Upper lobe of left lung (tissue), 6 donors: ENCODE data around the gene SCGB1C1. TPM values are rescaled to one million over a fixed set of nuclear protein-coding genes. Genes with fewer than 3 reads are reported as not detected.

ENCODE experiments used
- ATAC-seq, 2 donors: fragments of 200-7000 bp; cut with Tn5 transposase; one replicate each; pipeline ENCODE4 v1.9.1; 2022; ENCODE audit warnings: mild to moderate bottlenecking in 2 of 2, moderate library complexity in 2 of 2; ENCODE audit not compliant: low FRiP score in 2 of 2
- DNase-seq, 2 donors: peaks; one replicate each; pipeline ENCODE4 v3.0.0-alpha.2; 2019 to 2020
- H3K27ac ChIP-seq, 4 donors: fragments of 200-600 bp; sonication (generic); one replicate each; pipeline ENCODE4 v1.5.1; 2016 to 2019
- H3K27me3 ChIP-seq, 4 donors: fragments of 200-600 bp; sonication (generic); one replicate each; pipeline ENCODE4 v1.5.1; 2017 to 2019
- H3K36me3 ChIP-seq, 4 donors: fragments of 200-600 bp; sonication (generic); one replicate each; pipeline ENCODE4 v1.5.1; 2016 to 2019
- H3K4me1 ChIP-seq, 4 donors: fragments of 200-600 bp; sonication (generic); one replicate each; pipeline ENCODE4 v1.5.1; 2018 to 2019
- H3K4me3 ChIP-seq, 4 donors: fragments of 200-600 bp; sonication (generic); one replicate each; pipeline ENCODE4 v1.5.1; 2017 to 2019; ENCODE audit warnings: mild to moderate bottlenecking in 2 of 4, moderate library complexity in 1 of 4
- H3K9me3 ChIP-seq, 4 donors: fragments of 200-600 bp; sonication (generic); one replicate each; pipeline ENCODE4 v1.5.1; 2018 to 2019
- CTCF ChIP-seq, 6 experiments: fragments of 450-650 bp in 4 of 6; fragments of 200-600 bp in 2 of 6; sonication (generic) in 2 of 6; IDR thresholded peaks; one replicate each; pipeline ENCODE4 v1.5.1; 2016 to 2019; ENCODE audit warnings: antibody characterized with exemption in 6 of 6
- EP300 ChIP-seq, 4 donors: sonication (generic); formaldehyde crosslinking; IDR thresholded peaks; one replicate each; pipeline ENCODE4 v1.5.1; 2017; ENCODE audit warnings: antibody characterized with exemption in 4 of 4, control low read depth in 2 of 4
- POLR2A ChIP-seq, 4 donors: fragments of 450-650 bp; IDR thresholded peaks; one replicate each; pipeline ENCODE4 v1.5.1; 2016 to 2017; ENCODE audit warnings: antibody characterized with exemption in 4 of 4, mild to moderate bottlenecking in 2 of 4
- POLR2AphosphoS5 ChIP-seq, 2 donors: sonication (generic); formaldehyde crosslinking; IDR thresholded peaks; one replicate each; pipeline ENCODE4 v1.5.1; 2017; ENCODE audit warnings: antibody characterized with exemption in 2 of 2
- WGBS, 2 donors: methylation state at CpG; one replicate each; pipeline ENCODE4 v1.1.5; 2017 to 2018; 5-methylcytosine and 5-hydroxymethylcytosine counted together
- total RNA-seq, 6 donors: library from RNA; depleted of rRNA in 4 of 6; stranded (reverse); fragments of >200 nt in 4 of 6; gene quantifications; one replicate each; pipeline versions ENCODE4 v1.1.0 to v1.2.1, GENCODE V29; 2016 to 2021
- donor health status: DM: no; HTN: no; CAD: no; lungs with moderate emphysema.
- donor health status: DM: no; HTN: yes; CAD: no; lungs with severe emphysema.

Gene SCGB1C1
- total RNA-seq, 6 donors from 2014 or later, result not detected

GRCh38 chr11:203945-204586 lies 11.2 kb downstream of the SCGB1C1 start:
- Histone ChIP-seq H3K27me3 (no peaks in the 10 kb centered on the region), H3K27ac (no peak overlapping the region), H3K4me3 (no peak overlapping the region), H3K4me1 (peaks cover 19 to 40% (median 25%) of the 10 kb centered on the region in 4 donors), H3K9me3 (no peaks in the 10 kb centered on the region), H3K36me3 (peaks cover 0 to 50% (median 32%) of the 10 kb centered on the region in 4 donors)
- ATAC-seq (no peak), DNase-seq (no peak)
- TF ChIP-seq POLR2A (IDR thresholded peaks at IDR 0.05) (no peak), EP300 (IDR thresholded peaks at IDR 0.05) (no peak), CTCF (IDR thresholded peaks at IDR 0.05) (no peak), POLR2AphosphoS5 (IDR thresholded peaks at IDR 0.05) (no peak)
- WGBS, 2 donors, result 92 to 94% methylated on average over 4 of the region's 4 CpGs

DNA sequence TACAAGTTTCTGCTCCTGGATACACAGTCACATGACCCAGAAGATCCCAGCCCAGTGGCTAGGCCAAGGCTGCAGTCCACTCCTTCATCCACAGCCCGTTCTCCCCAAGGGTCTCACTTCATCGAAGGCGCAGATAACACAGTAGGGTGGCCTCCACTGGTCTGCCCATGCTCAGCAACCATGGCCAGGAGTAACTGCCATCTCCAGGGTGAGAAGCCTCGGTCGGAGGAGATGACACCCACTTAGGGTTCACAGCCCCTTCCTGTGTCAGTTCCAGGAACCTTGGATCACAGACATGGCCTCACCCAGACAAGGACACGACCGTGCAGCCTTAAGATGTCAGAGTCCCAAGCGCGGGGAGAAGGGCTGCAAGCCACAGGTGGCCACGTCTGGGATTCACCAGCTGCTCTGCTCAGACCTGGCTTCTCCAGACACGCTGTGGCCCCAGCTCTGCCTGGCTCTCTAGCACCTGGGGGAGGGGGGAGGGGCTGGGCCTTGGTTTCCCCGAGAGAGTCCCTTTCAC lies 11.8 kb downstream of the SCGB1C1 start:
- no peak for TF ChIP-seq CTCF (IDR thresholded peaks at IDR 0.05)
- WGBS, 2 donors, result 97% methylated on average over 3 to 12 of the region's 12 CpGs
- H3K27me3 ChIP-seq, result no peaks in the 10 kb centered on the region
- peaks cover 0 to 53% (median 32%) of the 10 kb centered on the region in 4 donors for H3K36me3 ChIP-seq
- H3K9me3 ChIP-seq, result no peaks in the 10 kb centered on the region
- H3K4me3 ChIP-seq, result no peak overlapping the region
- ATAC-seq (no peak), DNase-seq (no peak)
- no peak overlapping the region for H3K27ac ChIP-seq
- peaks cover 25 to 46% (median 31%) of the 10 kb centered on the region in 4 donors for H3K4me1 ChIP-seq

DNA sequence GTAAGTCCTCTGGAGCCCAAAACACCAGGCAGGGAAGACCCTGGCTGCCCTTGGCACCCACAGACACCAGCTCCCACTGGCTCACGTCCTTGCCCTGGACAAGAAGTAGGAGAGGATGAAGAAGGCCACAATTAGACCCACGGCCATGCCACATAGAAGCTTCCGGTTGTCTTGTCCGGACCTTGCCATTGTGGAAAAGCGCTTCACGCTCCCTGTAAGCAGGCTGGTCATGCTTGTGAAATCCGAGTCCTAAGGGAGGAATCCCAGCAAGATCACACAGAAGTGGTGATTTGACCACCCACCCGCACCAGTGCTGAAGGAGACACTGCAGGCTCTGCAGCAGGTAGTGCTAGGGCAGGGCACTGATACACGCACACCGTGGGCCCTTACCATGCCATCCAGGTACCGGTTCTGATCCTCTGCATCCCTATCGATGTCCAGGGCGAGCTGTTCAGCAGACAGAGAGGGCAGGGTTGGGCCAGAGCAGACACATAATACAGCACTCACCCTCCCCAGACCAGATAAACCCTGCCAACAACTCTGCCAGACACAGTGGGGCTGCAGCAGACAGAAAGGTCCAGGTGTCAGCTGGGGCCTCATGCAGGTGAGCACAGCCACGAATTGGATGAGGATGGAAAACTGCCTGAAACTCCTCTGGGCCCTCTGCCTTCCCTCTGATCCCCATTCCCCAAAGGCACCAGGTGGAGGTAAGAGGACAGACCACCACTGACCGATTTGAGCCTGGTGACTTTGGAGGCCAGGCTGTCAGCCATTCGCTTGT lies 12.5 kb downstream of the SCGB1C1 start:
- ATAC-seq, result no peak
- WGBS, 2 donors, result 93 to 96% methylated on average over 10 to 16 of the region's 16 CpGs
- TF ChIP-seq POLR2AphosphoS5 (IDR thresholded peaks at IDR 0.05), result no peak
- no peak for TF ChIP-seq EP300 (IDR thresholded peaks at IDR 0.05)
- TF ChIP-seq CTCF (IDR thresholded peaks at IDR 0.05), result no peak
- TF ChIP-seq POLR2A (IDR thresholded peaks at IDR 0.05), result no peak
- no peak for DNase-seq
- peak overlapping the region in 2 of 4 donors; percentile 71 to 79 for H3K4me3 ChIP-seq
- H3K27ac ChIP-seq, result peak overlapping the region in 2 of 4 donors; percentile 99
- peaks cover 33 to 53% (median 38%) of the 10 kb centered on the region in 4 donors for H3K4me1 ChIP-seq
- H3K9me3 ChIP-seq, result no peaks in the 10 kb centered on the region
- H3K27me3 ChIP-seq, result no peaks in the 10 kb centered on the region
- H3K36me3 ChIP-seq, result peaks cover 2 to 56% (median 36%) of the 10 kb centered on the region in 4 donors

GRCh38 chr11:206002-206384 lies 13.1 kb downstream of the SCGB1C1 start:
- peaks cover 39 to 59% (median 44%) of the 10 kb centered on the region in 4 donors for H3K4me1 ChIP-seq
- H3K27ac ChIP-seq, result peak overlapping the region in 2 of 4 donors; percentile 99
- 77 to 90% methylated on average over 7 of the region's 7 CpGs for WGBS, 2 donors
- peak overlapping the region; percentile 58 to 87 (median 75) for H3K4me3 ChIP-seq
- H3K9me3 ChIP-seq, result no peaks in the 10 kb centered on the region
- H3K36me3 ChIP-seq, result peaks cover 8 to 56% (median 39%) of the 10 kb centered on the region in 4 donors
- ATAC-seq, result no peak
- TF ChIP-seq CTCF (IDR thresholded peaks at IDR 0.05), result no peak
- TF ChIP-seq POLR2A (IDR thresholded peaks at IDR 0.05), result no peak
- no peak for TF ChIP-seq POLR2AphosphoS5 (IDR thresholded peaks at IDR 0.05)
- TF ChIP-seq EP300 (IDR thresholded peaks at IDR 0.05), result no peak
- H3K27me3 ChIP-seq, result no peaks in the 10 kb centered on the region
- DNase-seq, result no peak
